Osteoblast (primary cell): ENCODE data around the gene DCAF8. TPM values are rescaled to one million over a fixed set of nuclear protein-coding genes. Genes with fewer than 3 reads are reported as not detected.

ENCODE experiments used
- DNase-seq: peaks from one replicate; pipeline ENCODE4 v3.0.0; 2011; ENCODE audit warnings: low spot score, mixed read lengths; ENCODE audit not compliant: insufficient read length; ENCODE audit errors: missing footprints
- H2AFZ ChIP-seq: 2 replicates; pipeline ENCODE4 v1.6.0; 2011; ENCODE audit warnings: mild to moderate bottlenecking, low read length
- H3K27ac ChIP-seq: 2 replicates; pipeline ENCODE4 v1.5.1; 2011; ENCODE audit warnings: mild to moderate bottlenecking, low read depth, low read length, moderate library complexity
- H3K27me3 ChIP-seq: 2 replicates; pipeline ENCODE4 v1.6.0; 2012; ENCODE audit warnings: mild to moderate bottlenecking, control low read depth, inconsistent platforms, low read length, moderate library complexity; ENCODE audit not compliant: insufficient read depth
- H3K36me3 ChIP-seq: 2 replicates; pipeline ENCODE4 v1.5.1; 2011; ENCODE audit warnings: mild to moderate bottlenecking, low read length, control low read depth, moderate library complexity; ENCODE audit not compliant: insufficient read depth
- H3K4me1 ChIP-seq: 2 replicates; pipeline ENCODE4 v1.5.1; 2011; ENCODE audit warnings: mild to moderate bottlenecking, low read length, control low read depth, moderate library complexity; ENCODE audit not compliant: insufficient read depth
- H3K4me2 ChIP-seq: 2 replicates; pipeline ENCODE4 v1.6.0; 2011; ENCODE audit warnings: mild to moderate bottlenecking, low read length; ENCODE audit not compliant: insufficient read depth
- H3K4me3 ChIP-seq: fragments of 200-600 bp; sonication (generic); 3 replicates; pipeline ENCODE4 v1.5.1; 2012; ENCODE audit warnings: mild to moderate bottlenecking, low read length, inconsistent platforms; ENCODE audit not compliant: insufficient read depth
- H3K79me2 ChIP-seq: 2 replicates; pipeline ENCODE4 v1.6.0; 2012; ENCODE audit warnings: mild to moderate bottlenecking, low read length, control low read depth, inconsistent platforms; ENCODE audit not compliant: insufficient read depth
- H3K9me3 ChIP-seq: 2 replicates; pipeline ENCODE4 v1.5.1; 2011; ENCODE audit warnings: low read depth, low read length, control low read depth
- H4K20me1 ChIP-seq: 2 replicates; pipeline ENCODE4 v1.6.0; 2012; ENCODE audit warnings: mild to moderate bottlenecking, low read length, control low read depth; ENCODE audit not compliant: insufficient read depth
- CTCF ChIP-seq: IDR thresholded peaks from 2 replicates; pipeline ENCODE4 v1.5.1; 2011; ENCODE audit warnings: mild to moderate bottlenecking, low read depth, low read length, moderate library complexity; ENCODE audit errors: extremely low read depth
- total RNA-seq: library from RNA; depleted of rRNA; stranded (reverse); fragments of >200 nt; gene quantifications from 2 replicates; pipeline ENCODE4 v1.2.3, GENCODE V29; 2012

DCAF8 gene
- total RNA-seq, 1 donor = 107 TPM

- Histone ChIP-seq H3K79me2 (peaks cover 79% of the 10 kb centered on the region), H3K27me3 (no peaks in the 10 kb centered on the region)
Observed at GRCh38 chr1:160247053-160247452, 15.3 kb downstream of the DCAF8 start.

GRCh38 chr1:160245434-160245833 lies 16.9 kb downstream of the DCAF8 start:
- Histone ChIP-seq H3K79me2 (peaks cover 69% of the 10 kb centered on the region), H3K4me1 (no peaks in the 10 kb centered on the region), H3K27me3 (no peaks in the 10 kb centered on the region), H3K4me2 (no peak overlapping the region), H3K9me3 (no peaks in the 10 kb centered on the region), H3K27ac (no peak overlapping the region), H3K36me3 (peaks cover 19% of the 10 kb centered on the region), H2AFZ (no peak overlapping the region), H3K4me3 (no peak overlapping the region), H4K20me1 (peaks cover 37% of the 10 kb centered on the region)
- no peak for TF ChIP-seq CTCF
- DNase-seq = no peak

More at GRCh38 chr1:160247053-160247452, 15.3 kb downstream of the DCAF8 start:
- DNase-seq = no peak
- Histone ChIP-seq H3K4me3 (no peak overlapping the region), H4K20me1 (peaks cover 48% of the 10 kb centered on the region), H3K4me1 (no peaks in the 10 kb centered on the region), H3K27ac (no peak overlapping the region), H3K4me2 (no peak overlapping the region), H3K9me3 (no peaks in the 10 kb centered on the region), H2AFZ (no peak overlapping the region), H3K36me3 (peaks cover 11% of the 10 kb centered on the region)
- TF ChIP-seq CTCF = no peak

- no peak overlapping the region for H3K4me2 ChIP-seq
- H3K4me1 ChIP-seq = no peaks in the 10 kb centered on the region
- H3K27me3 ChIP-seq = no peaks in the 10 kb centered on the region
- H3K36me3 ChIP-seq = peaks cover 30% of the 10 kb centered on the region
- no peak for TF ChIP-seq CTCF
- H4K20me1 ChIP-seq = peaks cover 33% of the 10 kb centered on the region
- no peak overlapping the region for H3K27ac ChIP-seq
- H3K4me3 ChIP-seq = no peak overlapping the region
- peaks cover 62% of the 10 kb centered on the region for H3K79me2 ChIP-seq
- DNase-seq = no peak
- H3K9me3 ChIP-seq = no peaks in the 10 kb centered on the region
- H2AFZ ChIP-seq = no peak overlapping the region
Observed at GRCh38 chr1:160244209-160244608, 18.1 kb downstream of the DCAF8 start.

GRCh38 chr1:160243767-160244166 lies 18.6 kb downstream of the DCAF8 start:
- Histone ChIP-seq H3K4me3 (no peak overlapping the region), H3K4me1 (no peaks in the 10 kb centered on the region), H3K36me3 (peaks cover 34% of the 10 kb centered on the region), H4K20me1 (peaks cover 33% of the 10 kb centered on the region), H3K79me2 (peaks cover 61% of the 10 kb centered on the region), H3K4me2 (no peak overlapping the region), H3K27ac (no peak overlapping the region), H2AFZ (no peak overlapping the region), H3K27me3 (no peaks in the 10 kb centered on the region), H3K9me3 (no peaks in the 10 kb centered on the region)
- DNase-seq = no peak
- TF ChIP-seq CTCF = no peak
